GM13976 (cell line): Measurements from ENCODE around the gene PIP5K1B.
A peak's percentile ranks its signal among the peaks of the same experiment; 100 is the strongest.

Experiments used
- DNase-seq: peaks from one replicate; pipeline ENCODE4 v3.0.0; 2012; ENCODE audit warnings: low spot score
- CTCF ChIP-seq: IDR thresholded peaks from 2 replicates; pipeline ENCODE4 v1.5.1; 2012; ENCODE audit warnings: borderline replicate concordance, mild to moderate bottlenecking; ENCODE audit not compliant: insufficient read depth; ENCODE audit errors: extremely low read depth, missing control alignments, control extremely low read depth
- in situ Hi-C: fragments of 300-500 bp; cut with MboI; formaldehyde crosslinking; loops from one replicate; pipeline ENCODE4 v1.12.0; 2022; ENCODE audit warnings: low sequenced_read_pairs, mixed read lengths, inconsistent platforms; ENCODE audit not compliant: unreplicated experiment

The PIP5K1B gene

GRCh38 chr9:69036309-69036708, 331.3 kb downstream of the PIP5K1B start:
- in situ Hi-C loops = no loop called here
- peak; percentile 63 for DNase-seq

GRCh38 chr9:69036799-69037198, 331.8 kb downstream of the PIP5K1B start:
- in situ Hi-C loops = no loop called here
- no peak for DNase-seq
- no peak for TF ChIP-seq CTCF

More at GRCh38 chr9:69036309-69036708, 331.3 kb downstream of the PIP5K1B start:
- no peak for TF ChIP-seq CTCF

GRCh38 chr9:69040646-69041045, 335.6 kb downstream of the PIP5K1B start:
- in situ Hi-C loops = no loop called here
- TF ChIP-seq CTCF = no peak

GRCh38 chr9:69044240-69045219, 339.5 kb downstream of the PIP5K1B start:
- no peak for DNase-seq
- in situ Hi-C loops = no loop called here

More at GRCh38 chr9:69040646-69041045, 335.6 kb downstream of the PIP5K1B start:
- DNase-seq = no peak

GRCh38 chr9:69045821-69046220, 340.8 kb downstream of the PIP5K1B start:
- TF ChIP-seq CTCF = no peak
- DNase-seq = no peak
- in situ Hi-C loops = no loop called here

More at GRCh38 chr9:69044240-69045219, 339.5 kb downstream of the PIP5K1B start:
- TF ChIP-seq CTCF = no peak

GRCh38 chr9:69046723-69047122, 341.7 kb downstream of the PIP5K1B start:
- no peak for DNase-seq
- no peak for TF ChIP-seq CTCF
- in situ Hi-C loops = no loop called here

- in situ Hi-C loops = no loop called here
- TF ChIP-seq CTCF = no peak
- no peak for DNase-seq
Observed at GRCh38 chr9:69047371-69047770, 342.3 kb downstream of the PIP5K1B start.
